ELR (cell line): ENCODE data around the gene TREM2.
A peak's percentile ranks its signal among the peaks of the same experiment; 100 is the strongest.

Source experiments
- DNase-seq: peaks from one replicate; pipeline ENCODE4 v3.0.0-alpha.2; 2015; ENCODE audit warnings: low read depth

TREM2 gene

DNA sequence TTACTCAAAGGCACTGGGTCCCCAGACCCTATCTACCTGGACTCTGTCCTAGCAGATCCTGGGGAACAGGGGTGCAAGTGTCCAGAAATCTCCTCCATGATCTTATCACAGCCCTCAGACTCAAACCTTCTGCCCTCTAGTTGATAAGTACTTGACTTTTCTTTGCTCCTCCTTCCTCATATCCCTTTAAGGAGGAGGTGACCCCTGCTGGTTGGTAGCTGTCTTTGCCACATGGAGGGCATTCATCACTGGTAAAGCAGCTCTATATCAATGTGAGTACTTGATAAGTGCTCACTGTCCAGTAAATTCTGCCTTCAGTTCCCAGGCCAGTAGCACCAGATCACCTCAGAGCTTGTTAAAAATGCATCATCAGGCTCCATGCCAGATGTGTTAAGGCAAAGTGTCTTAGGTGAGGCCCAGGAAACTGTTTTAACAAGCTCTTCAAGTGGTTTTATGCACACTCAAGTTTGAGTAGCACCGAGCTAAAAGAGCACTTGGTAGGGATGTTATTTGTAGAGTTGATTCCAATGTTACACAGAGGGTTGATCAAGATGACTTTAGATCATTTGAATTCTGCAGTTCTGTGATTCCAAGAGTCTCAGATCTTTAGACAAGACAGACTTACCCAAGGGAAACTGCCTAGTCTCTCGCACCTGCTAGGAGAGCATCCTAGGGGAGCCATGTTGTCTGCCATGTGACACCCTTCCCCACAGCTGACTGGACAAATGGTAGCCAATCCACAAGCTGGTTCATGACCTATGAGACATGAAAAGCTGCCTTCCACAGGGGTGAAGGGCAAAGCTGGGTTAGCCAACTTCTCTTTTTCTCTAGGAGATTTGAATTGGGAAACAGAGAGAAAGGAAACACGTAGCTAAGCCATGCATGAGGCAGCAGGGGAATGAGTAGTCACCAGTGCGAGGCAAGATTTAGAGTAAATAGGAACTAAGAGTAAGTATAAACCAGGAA is 19.4 kb upstream of the TREM2 start:
- peak; percentile 71 for DNase-seq

DNA sequence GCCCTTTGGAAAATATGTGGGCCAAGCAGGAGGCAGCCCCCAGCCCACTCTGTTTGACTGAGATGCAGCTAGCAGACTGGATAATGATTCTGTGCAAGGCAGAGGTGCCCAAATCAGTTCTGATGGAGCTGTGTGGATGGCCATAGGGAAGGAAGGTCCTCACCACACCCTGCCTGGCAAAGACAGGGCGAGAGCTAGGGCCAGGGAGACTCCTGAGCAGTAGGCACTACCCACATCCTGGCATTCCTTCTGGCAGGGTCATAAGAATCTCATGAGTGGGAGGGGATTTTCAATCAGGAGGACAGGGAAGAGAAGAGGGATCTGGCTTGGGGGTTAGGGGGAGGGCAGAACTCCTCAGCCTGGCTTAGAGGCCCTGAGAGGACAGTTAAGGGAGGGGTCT is 18.6 kb upstream of the TREM2 start:
- DNase-seq, result no peak

DNA sequence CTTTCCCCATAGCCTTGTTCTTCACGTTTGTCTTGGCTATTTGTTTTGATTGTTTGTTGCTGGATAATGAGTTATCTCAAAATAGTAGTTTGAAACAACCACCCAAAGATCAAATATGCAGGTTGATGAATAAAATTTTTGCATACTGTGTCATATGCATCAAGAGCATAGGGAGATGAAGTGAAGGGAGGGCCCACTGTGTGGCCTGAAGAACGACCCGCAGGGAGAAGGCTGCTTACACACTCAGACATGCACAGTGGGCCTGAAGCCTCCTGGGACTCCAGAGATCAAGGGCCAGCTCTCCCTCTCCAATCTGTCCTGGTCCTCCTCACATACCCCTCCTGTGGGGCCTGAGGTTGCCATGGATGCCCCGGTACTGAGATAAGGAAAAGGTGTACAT is 16.2 kb upstream of the TREM2 start:
- DNase-seq, result no peak

DNA sequence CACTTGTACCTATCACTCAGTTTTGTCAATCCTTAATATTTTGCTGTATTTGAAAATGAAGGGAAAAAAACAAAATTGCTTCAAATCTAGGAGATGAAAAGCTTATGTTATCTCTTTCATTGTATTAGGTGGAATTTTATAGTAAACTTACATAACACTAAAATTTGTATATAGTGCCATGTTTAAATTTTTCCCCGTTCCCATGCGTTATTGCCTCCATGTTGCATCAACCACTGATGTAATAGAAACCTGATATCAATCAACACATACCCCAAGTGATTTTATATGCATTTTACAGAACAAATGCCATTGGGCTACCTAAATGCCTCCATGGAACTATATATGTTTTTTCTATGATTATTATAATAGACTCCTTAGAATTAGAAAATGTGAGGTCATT is 14.8 kb upstream of the TREM2 start:
- no peak for DNase-seq

DNA sequence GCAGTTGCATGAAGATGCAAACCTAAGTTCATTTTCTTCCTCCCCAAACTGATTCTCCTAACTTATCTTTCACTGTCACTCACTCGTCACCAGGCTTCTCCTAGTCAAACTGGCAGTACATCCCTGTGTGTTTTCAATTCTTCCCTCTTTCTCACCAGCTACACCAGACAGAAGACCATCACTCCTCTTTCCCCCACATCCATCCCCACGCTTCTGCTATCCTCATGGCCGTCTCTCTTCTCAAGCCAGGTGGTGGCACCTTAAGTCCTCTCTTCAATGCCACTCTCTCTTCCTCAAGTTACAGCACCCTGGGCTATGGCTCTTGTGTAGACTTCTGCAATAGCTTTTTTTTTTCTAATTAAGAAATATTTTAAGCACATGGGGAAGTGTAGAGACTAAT is 14.4 kb upstream of the TREM2 start:
- no peak for DNase-seq

DNA sequence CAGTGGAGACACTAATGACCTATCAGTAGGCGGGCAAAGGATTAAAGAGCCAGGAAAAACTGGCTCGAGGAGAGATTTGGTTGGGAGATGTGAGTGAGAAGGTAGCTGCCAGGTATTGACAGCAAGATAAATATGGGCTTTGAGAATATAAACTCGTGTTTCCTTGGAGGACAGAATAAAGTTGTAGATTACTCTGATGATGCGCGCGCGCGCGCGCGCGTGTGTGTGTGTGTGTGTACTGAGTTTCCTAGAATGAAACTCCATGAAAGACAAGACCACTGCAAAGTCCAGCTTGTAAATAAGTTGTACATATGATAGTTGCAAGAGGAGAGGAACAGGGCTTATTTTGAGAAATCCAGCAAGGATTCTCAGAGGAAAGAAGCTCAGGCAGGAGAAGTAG is 13.3 kb upstream of the TREM2 start:
- DNase-seq, result no peak

DNA sequence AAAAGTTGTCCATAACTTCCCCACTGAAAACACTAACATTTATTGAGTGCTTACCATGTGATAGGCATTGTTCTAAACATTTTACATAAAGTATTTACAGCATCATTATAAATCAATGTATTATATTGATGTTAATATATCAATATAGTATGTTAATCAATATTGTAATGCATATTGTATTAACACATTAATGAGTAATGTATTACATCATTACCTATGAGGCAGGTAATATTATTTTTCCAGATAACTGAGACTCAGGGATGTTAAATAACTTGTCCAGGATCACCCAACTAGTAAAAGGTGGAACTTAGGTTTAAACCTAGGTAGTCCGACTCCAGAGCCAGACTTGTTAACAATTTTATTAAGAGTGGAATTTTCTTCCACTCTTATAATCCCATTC is 12.2 kb upstream of the TREM2 start:
- no peak for DNase-seq

DNA sequence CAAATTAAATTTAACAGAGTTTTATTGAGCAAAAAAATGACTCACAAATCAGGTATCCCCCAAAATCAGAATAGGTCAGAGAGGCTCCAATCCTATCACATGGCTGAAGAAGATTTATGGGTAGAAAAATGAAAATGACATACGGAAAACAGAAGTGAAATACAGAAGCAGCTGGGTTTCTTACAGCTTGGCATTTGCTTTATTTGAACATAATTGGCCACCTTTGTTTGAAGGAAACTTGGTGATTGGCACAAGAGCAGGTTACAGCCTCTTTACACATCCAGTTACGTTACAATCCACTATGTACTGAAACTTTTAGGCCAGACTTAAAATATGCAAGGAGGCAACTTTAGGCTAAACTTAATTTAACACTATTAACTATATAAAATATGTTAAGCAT is 11.7 kb upstream of the TREM2 start:
- DNase-seq, result no peak

DNA sequence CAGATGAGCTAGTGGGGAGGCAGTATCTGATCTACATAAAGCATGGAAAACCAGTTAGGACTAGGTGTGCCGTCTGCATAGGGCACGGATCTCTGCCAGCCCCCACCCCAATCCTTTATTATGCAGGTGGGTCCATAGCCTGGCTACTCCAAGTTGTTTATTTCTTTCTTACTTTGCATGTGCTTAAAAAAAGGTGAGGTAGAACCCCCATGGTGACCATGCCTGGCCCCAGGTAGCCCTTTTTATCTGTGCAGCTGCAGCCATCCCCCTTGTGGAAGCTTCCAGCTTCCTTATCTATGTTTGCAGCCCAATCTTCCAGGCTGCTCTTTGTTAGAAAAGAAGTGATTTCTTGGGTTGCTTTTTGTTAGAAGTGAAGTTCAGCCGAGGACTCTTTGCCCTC is 9.0 kb upstream of the TREM2 start:
- no peak for DNase-seq

DNA sequence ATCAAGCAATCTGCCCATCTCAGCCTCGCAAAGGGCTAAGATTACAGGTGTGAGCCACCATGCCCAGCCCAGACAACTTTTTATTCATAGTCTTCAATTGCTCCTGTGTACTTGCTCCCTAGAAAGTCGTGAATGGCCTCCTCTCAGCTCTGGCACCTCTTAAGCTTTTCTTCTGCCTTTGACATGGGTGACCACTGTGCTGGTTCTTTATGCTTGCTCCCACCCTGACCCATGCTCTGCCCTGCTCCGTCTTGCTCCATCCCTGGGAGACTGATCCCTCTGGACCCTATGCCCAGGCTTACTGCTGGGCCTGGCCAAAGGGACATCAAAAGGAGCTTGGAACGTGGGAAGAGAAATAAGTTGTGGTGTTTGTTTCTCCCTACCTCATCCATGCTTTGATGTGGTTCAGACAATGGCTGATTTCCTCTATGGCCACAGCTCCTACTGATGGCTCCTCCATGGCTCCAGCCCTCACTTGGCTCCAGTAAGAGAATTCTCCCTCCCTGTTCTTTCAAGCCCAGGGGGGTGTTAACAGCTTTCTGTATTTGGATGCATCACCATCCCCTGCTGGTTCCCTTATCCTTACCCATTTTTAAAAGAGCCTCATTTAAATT is 7.7 kb upstream of the TREM2 start:
- DNase-seq, result no peak

DNA sequence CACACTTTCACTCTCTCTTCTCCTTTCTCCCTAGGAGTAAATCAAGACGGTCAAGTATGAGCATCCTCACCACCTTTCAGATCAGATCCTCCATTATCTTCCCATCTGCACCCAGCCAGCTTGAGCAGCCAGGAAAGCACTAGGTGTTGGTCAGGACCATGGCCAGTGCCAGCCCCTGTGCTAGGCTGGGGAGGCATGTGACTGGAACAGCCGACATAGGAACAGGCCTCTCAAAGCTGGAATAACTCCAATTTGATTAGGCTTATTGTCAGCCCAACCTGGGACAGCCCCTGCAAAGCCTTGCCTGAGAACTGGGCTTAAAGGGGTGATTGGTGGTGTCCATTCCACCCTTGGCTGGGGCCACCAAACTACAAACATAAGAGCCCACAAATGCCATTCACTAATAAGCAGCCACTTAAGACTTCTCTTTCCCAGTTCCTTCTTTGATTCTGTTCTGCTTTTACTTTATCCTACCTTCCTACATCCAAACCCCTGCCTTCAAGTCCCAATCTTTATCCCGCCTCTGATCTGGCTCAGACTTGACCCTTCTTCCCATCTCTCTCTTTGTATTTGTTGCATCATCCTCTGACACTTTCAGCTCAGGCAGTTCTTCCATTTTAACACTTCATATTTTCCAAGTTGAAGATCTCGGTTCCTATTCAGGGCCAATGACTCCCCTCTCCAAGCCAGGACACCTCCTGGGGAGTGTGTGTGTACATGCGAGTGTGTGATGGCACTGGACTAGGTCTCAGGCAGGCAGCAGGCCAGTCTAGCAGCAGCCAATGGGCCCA is 4.5 kb upstream of the TREM2 start:
- peak; percentile 23 for DNase-seq

DNA sequence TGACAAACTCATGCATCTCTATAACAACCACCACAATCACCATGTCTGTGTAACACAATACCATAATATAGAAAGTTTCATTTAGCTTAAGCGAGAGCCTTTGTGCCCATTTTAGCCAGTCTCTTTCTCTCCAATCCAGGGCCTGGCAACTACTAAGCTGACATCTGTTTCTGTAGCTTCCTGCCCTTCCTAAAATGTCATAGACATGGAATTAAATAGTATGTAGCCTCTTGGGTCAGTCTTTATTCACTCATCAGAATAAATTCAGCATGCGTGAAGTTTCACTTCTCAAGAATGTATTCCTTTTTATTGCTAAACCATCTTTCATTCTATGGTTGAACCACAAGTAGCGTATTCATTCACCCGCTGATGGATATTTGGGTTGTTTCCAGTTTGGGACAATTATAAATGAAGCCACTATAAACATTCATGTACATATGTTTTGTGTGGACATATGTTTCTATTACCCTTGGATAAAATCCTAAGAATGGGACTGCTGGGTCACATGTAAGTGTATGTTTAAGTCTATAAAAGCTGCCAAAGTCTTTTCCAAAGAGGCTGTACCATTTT is 1.7 kb upstream of the TREM2 start:
- no peak for DNase-seq

DNA sequence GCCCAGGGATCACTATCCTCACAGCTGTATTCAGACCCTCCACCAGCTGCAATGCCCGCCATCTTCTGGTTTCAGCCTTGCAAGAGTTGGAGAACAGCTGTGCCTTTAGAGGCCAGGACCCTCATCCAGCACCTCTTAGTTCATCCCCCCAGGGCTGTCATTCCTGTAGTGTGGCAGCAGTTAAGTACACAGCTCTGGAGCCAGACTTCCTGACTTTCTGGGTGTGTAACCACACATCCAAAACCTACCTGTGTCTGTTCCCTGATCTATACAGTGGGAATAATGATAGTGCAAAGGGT is 452 bp upstream of the TREM2 start:
- DNase-seq, result no peak

DNA sequence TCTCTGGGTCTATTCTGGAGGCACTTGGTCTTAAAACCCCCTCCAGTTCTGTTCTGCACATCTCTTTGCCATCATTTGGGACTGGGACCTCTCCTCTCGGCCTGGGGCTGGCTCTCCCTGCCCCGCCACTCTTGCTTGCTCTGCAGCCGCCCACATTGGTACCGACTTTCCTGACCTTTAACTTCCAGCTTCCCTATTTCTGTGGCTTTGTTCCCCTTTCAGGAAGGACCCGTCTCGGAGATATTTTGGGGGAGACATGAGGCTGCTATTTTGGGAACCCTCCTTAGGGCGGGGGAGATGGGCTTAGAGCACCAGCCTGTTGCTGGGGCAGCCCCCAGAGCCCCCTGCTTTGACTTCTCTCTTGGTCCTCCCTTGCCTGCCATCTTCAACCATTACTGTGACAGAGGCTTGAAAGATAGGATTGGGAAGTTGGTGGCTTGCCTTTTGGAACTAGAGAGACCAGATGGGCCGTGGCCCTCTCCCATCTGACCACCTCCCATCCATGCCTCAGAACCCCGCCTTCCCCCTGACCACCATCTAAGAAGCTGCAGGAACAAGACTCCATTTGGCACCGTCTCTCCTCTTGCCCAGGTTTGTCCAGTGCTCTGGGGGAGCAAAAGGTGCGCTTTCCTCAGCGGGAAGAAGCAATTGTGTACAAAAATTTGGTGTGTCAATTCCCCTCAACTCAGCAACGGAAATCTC is 914 bp downstream of the TREM2 start:
- no peak for DNase-seq

DNA sequence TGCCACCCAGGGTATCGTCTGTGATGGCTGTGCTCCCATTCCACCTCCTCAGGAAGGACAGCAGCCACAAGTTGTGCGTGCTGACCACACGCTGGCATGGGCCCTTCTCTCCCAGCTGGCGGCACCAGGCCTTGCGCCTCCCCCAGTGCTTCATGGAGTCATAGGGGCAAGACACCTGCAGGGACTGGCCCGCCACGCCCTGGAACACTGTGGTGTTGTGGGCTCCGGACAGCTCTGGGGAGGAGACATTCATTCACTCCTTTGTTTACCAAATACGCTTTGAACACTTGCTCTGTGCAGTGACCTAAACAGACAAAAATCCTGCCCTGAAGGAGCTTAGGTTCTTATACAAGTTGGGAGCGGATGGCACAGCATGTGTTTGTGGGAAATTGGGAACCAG is 1.5 kb downstream of the TREM2 start:
- DNase-seq, result no peak

DNA sequence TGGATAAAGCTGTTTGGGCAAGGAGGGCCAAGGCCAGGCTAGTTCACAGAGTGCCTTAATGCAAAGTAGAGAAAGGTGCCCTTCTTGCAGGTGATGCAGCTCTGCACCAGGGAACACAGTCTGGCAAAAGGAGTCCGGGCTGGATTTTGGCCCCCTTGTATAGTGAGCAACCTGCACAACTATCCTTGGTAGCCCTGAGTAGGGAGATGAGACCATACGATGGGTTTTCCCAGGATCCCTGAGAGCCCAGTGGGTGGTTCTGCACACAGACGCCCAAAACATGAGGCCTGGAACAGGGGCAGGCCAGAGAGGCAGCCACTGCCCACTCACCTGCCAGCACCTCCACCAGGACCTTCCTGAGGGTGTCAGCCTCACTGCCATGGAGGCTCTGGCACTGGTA is 2.0 kb downstream of the TREM2 start:
- no peak for DNase-seq

DNA sequence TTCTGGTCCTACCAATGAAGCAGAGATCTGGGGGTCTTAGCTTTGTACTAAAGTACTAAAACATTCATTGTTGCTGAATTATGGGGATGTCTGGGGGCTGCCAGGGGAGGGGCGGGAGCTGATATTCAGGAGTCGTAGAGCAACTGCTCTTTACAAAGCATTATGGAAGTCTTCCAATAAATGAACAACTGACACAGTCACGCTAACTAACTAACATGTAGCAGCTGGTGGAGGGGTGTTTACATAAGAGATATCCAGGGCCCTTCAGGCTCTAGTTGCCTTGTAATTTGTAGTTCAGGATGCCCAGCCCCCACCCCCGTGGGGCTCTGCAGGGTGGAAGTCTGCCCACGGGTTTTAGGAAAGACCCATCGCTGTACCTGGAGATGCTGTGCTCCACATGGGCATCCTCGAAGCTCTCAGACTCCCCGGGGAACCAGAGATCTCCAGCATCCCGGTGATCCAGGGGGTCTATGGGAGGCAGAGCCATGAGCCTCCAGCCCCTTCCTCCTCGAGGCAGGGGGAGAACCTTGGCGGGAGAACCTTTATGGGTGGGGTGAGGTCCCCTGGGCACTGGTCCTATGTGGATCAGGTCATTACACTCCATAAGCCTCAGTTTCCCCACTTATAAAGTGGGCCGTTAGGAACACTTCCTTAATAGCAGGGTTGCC is 3.4 kb downstream of the TREM2 start:
- no peak for DNase-seq

DNA sequence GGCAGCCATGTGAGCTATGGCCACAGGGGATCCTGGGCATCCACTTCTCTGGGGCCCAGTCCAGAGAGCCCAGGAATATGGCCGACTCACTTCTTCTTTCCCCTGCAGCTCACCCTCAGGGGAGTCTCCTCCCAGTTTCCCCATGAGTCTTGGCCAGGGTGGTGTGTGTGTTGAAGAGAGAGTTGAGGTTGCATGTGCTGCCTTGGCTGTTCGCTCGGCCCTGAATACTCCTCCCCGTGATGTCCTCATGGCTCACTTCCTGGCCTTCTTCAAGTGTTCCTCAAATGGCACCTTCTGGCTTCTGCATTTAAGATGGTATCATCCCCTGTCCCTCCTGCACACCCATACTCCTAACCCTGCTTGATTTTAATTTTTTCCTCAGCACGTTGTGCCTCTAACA is 5.6 kb downstream of the TREM2 start:
- DNase-seq, result no peak

DNA sequence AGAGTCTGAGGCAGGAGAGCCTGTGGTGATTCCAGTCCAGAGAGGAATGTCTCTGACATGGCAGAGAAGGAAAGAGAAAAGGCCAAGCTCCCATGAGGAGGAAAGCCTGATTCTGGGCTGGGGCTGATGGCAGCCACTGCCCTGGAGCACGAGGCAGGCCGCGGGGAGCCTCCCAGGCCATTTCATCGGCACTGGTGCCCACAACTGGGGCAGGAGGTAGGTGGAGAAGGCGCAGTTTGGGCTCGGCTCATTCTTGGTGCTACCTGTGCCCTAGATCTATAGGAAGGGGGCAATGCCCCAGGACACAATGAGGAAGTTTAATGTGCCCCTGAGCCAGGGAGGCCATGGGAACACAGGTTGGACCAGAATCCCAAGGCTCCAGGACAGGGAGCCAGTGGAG is 6.1 kb downstream of the TREM2 start:
- no peak for DNase-seq

DNA sequence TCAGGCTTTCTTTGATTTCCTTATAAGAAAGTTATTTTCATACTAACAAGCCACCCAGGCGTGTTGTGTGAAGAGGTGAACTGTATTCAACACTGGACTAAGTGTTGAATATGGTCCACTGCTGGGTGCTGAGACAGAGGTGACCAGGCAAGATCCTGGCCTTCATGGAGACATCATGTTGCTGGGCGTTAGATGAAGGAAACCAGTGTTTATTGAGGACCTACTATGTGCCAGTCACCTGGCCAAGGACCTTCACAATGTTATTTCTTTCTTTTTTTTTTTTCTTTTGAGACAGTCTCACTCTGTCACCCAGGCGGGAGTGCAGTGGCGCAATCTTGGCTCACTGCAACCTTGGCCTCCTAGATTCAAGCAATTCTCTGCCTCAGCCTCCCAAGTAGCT is 6.9 kb downstream of the TREM2 start:
- DNase-seq, result no peak

DNA sequence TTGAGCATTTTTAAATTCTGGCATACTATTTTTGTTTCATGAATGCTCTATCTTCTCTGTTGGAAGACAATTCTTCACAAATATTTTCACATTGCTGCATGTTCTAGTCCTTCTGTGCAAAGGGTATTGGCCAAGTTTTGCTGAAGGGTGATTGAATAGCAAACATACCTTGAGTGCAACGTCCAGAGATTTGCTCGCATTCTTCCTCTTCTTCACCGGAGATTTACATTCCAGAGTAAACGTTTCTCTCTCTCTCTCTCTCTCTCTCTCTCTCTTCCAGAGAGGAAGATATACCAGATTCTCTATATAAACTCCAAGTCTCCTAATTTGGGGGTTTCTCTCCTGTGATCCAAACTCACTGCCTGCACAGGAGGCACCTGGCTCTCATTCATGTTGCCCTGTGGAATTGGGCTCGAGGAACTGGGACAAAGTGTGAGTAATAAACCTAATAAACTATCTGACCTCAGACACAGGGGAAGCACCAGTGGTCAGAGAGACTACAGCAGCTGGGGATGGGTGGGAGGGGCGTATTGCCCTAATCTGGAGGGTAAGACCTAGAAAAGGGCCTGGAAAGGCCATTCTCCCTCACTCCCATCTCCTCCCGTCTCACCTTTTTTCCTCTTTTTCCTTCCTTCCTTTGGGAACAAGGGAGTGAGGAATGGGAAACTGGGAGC is 7.6 kb downstream of the TREM2 start:
- DNase-seq, result no peak
